Mesendoderm (in vitro differentiated cells): Measurements from ENCODE around the gene MAST4.

Experiments
- DNase-seq: peaks from one replicate; pipeline ENCODE4 v3.0.0; 2013
- H2AK5ac ChIP-seq: 2 replicates; pipeline ENCODE4 v1.6.1; 2013; ENCODE audit warnings: low read length, inconsistent platforms
- H2BK120ac ChIP-seq: 2 replicates; pipeline ENCODE4 v1.6.1; 2013; ENCODE audit warnings: low read depth, mild to moderate bottlenecking, low read length, moderate library complexity, mixed read lengths
- H2BK15ac ChIP-seq: replicated peaks from 2 replicates; pipeline ENCODE4 v1.6.1; 2013; ENCODE audit warnings: low read depth, mild to moderate bottlenecking, moderate library complexity
- H2BK5ac ChIP-seq: 2 replicates; pipeline ENCODE4 v1.6.1; 2013; ENCODE audit warnings: low read length, inconsistent platforms
- H3K18ac ChIP-seq: 2 replicates; pipeline ENCODE4 v1.6.1; 2013; ENCODE audit warnings: mild to moderate bottlenecking, low read length, mixed read lengths
- H3K23ac ChIP-seq: one replicate; pipeline ENCODE4 v1.6.1; 2013; ENCODE audit warnings: low read length
- H3K27ac ChIP-seq: 2 replicates; pipeline ENCODE4 v1.5.1; 2013; ENCODE audit warnings: low read depth, mild to moderate bottlenecking, inconsistent platforms, low read length, moderate library complexity
- H3K27me3 ChIP-seq: 2 replicates; pipeline ENCODE4 v1.6.1; 2013; ENCODE audit warnings: low read length, control low read depth, mild to moderate bottlenecking, inconsistent platforms; ENCODE audit not compliant: insufficient read depth, poor library complexity
- H3K36me3 ChIP-seq: 2 replicates; pipeline ENCODE4 v1.6.1; 2013; ENCODE audit warnings: low read length, inconsistent platforms; ENCODE audit not compliant: control insufficient read depth, insufficient read depth
- H3K4ac ChIP-seq: one replicate; pipeline ENCODE4 v1.6.1; 2013; ENCODE audit warnings: low read depth, mild to moderate bottlenecking, low read length, moderate library complexity
- H3K4me1 ChIP-seq: 2 replicates; pipeline ENCODE4 v1.6.1; 2013; ENCODE audit warnings: low read depth, low read length, inconsistent platforms; ENCODE audit not compliant: control insufficient read depth
- H3K4me2 ChIP-seq: 2 replicates; pipeline ENCODE4 v1.6.1; 2013; ENCODE audit warnings: low read length
- H3K4me3 ChIP-seq: 2 replicates; pipeline ENCODE4 v1.5.1; 2013; ENCODE audit warnings: mild to moderate bottlenecking, low read length
- H3K56ac ChIP-seq: one replicate; pipeline ENCODE4 v1.6.1; 2013; ENCODE audit warnings: low read length
- H3K79me1 ChIP-seq: 2 replicates; pipeline ENCODE4 v1.6.1; 2013; ENCODE audit warnings: low read length, inconsistent platforms
- H3K79me2 ChIP-seq: 2 replicates; pipeline ENCODE4 v1.6.1; 2013; ENCODE audit warnings: mild to moderate bottlenecking, low read length; ENCODE audit not compliant: control insufficient read depth, insufficient read depth
- H3K9ac ChIP-seq: 2 replicates; pipeline ENCODE4 v1.6.1; 2013; ENCODE audit warnings: low read length, inconsistent platforms
- H4K5ac ChIP-seq: one replicate; pipeline ENCODE4 v1.6.1; 2013; ENCODE audit warnings: low read length
- H4K8ac ChIP-seq: one replicate; pipeline ENCODE4 v1.6.1; 2013; ENCODE audit warnings: low read depth, mild to moderate bottlenecking, control low read depth, low read length, moderate library complexity
- WGBS: extraction: QIAGEN DNeasy Blood & Tissue Kit; methylation state at CpG from one replicate; pipeline ENCODE4 v1.1.7; 2013; ENCODE audit warnings: low lambda C conversion rate, missing lambda C conversion rate; ENCODE audit not compliant: insufficient coverage; ENCODE audit errors: extremely low coverage; 5-methylcytosine and 5-hydroxymethylcytosine counted together

The MAST4 gene

DNA sequence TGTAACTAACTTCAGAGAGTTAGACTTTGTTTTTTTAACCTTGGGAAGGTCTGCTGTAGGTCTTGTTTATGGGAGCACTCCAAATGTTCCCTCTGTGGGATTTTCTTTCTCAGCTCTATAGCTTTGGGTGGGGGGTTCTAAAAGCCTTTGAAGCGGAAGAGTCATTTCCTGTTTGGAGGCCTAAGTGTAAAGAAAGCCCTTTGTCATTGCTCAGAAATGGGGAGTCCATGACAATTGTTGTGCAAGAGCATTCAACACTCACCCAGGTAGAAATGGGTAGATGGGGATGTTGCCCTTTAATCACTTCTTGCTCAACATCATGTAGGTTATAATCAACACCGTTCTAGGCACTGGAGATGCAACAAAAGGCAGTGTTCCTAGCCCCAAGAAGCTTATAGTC lies 30.3 kb upstream of the MAST4 start:
- H3K79me1 ChIP-seq, result no peaks in the 10 kb centered on the region
- H3K18ac ChIP-seq, result no peak overlapping the region
- H4K5ac ChIP-seq, result no peak overlapping the region
- no peak overlapping the region for H2BK120ac ChIP-seq
- H3K79me2 ChIP-seq, result no peaks in the 10 kb centered on the region
- no peak overlapping the region for H3K9ac ChIP-seq
- H3K27ac ChIP-seq, result no peak overlapping the region
- H3K4me3 ChIP-seq, result no peak overlapping the region
- no peak overlapping the region for H3K4me2 ChIP-seq
- H3K27me3 ChIP-seq, result no peaks in the 10 kb centered on the region
- WGBS, result no CpG with 5 or more reads among the region's 2 CpGs
- no peak overlapping the region for H2AK5ac ChIP-seq
- no peak overlapping the region for H2BK15ac ChIP-seq
- no peaks in the 10 kb centered on the region for H3K36me3 ChIP-seq
- no peak overlapping the region for H3K56ac ChIP-seq
- peak; percentile 41 for DNase-seq
- no peak overlapping the region for H3K4ac ChIP-seq
- H2BK5ac ChIP-seq, result no peak overlapping the region
- H3K23ac ChIP-seq, result no peak overlapping the region
- no peak overlapping the region for H4K8ac ChIP-seq
- H3K4me1 ChIP-seq, result no peaks in the 10 kb centered on the region

DNA sequence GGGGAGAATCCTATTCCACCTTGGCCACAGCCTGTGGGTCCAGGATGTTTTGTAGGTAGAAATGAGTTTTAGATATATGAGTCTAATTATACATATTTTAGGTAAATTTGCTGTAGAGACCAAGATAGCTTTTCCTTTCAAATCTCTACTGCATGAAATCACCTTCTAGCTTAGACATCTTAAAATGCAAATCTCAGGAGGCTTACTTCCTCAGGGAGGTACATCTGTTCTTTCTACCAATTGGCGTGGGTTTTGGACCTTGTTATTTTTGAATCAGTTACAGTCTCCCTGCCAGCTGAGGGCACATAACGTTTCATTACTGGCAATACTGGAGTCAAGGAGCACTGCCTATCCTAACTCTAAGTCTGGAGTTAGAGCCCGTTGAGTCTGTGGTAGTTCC lies 28.7 kb upstream of the MAST4 start:
- no CpG with 5 or more reads among the region's 3 CpGs for WGBS
- Histone ChIP-seq H3K56ac (no peak overlapping the region), H2BK5ac (no peak overlapping the region), H2AK5ac (no peak overlapping the region), H2BK120ac (no peak overlapping the region), H3K79me1 (no peaks in the 10 kb centered on the region), H3K36me3 (no peaks in the 10 kb centered on the region), H3K4me1 (no peaks in the 10 kb centered on the region), H4K5ac (no peak overlapping the region), H3K23ac (no peak overlapping the region), H3K79me2 (no peaks in the 10 kb centered on the region), H3K4ac (no peak overlapping the region), H3K9ac (no peak overlapping the region), H3K27me3 (no peaks in the 10 kb centered on the region), H4K8ac (no peak overlapping the region), H3K27ac (no peak overlapping the region), H3K4me2 (no peak overlapping the region), H2BK15ac (no peak overlapping the region), H3K18ac (no peak overlapping the region), H3K4me3 (no peak overlapping the region)
- no peak for DNase-seq

DNA sequence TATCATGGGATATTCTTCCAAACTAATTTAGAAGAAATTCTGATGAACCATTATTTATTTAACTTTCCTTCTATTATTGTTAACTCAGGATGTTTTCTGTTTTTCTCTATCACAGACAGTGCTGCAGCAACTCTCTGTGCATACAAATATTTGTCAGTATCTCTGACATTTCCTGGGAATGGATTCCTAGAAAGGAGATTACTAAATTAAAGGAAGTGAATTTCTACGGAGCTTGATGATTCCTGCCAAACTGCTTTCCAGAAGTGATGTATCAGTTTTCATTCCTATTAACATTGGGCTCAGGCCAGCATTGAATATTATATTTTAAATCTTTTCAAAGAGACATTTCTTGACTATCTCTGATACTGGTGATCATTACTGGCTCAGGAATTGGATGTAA lies 26.0 kb upstream of the MAST4 start:
- Histone ChIP-seq H2AK5ac (no peak overlapping the region), H3K27me3 (no peaks in the 10 kb centered on the region), H3K27ac (no peak overlapping the region), H3K4ac (no peak overlapping the region), H3K4me2 (no peak overlapping the region), H3K4me3 (no peak overlapping the region), H4K5ac (no peak overlapping the region), H2BK120ac (no peak overlapping the region), H3K36me3 (no peaks in the 10 kb centered on the region), H3K9ac (no peak overlapping the region), H3K23ac (no peak overlapping the region), H3K79me1 (no peaks in the 10 kb centered on the region), H3K4me1 (no peaks in the 10 kb centered on the region), H3K79me2 (no peaks in the 10 kb centered on the region), H3K56ac (no peak overlapping the region), H2BK5ac (no peak overlapping the region), H3K18ac (no peak overlapping the region), H2BK15ac (no peak overlapping the region), H4K8ac (no peak overlapping the region)
- no peak for DNase-seq
- WGBS, result no CpG with 5 or more reads among the region's 1 CpG

DNA sequence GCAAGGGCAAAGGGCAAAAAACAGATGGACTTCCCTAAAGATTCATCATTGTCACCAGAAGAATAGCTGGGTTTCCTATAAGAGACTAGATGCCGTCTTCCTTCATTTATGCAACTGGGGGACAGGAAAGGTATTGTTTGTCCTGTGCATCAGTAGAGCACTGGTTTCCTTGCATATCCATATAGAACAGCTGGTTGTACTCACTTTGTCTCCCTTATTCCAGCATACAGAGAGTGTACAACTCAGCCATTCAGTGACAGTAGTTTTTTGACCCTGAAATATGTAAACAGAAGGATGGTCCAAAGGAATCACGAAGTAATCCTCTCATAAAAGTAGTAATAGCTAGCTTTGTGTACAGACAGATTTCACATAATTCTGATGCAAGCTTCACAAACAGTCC lies 22.5 kb upstream of the MAST4 start:
- no peak overlapping the region for H3K4me3 ChIP-seq
- no peak overlapping the region for H3K56ac ChIP-seq
- no peak overlapping the region for H3K23ac ChIP-seq
- H3K4ac ChIP-seq, result no peak overlapping the region
- H3K27ac ChIP-seq, result no peak overlapping the region
- no peak overlapping the region for H2BK15ac ChIP-seq
- no peaks in the 10 kb centered on the region for H3K27me3 ChIP-seq
- H3K9ac ChIP-seq, result no peak overlapping the region
- DNase-seq, result no peak
- no peaks in the 10 kb centered on the region for H3K79me2 ChIP-seq
- H4K5ac ChIP-seq, result no peak overlapping the region
- no peak overlapping the region for H2AK5ac ChIP-seq
- H3K4me2 ChIP-seq, result no peak overlapping the region
- no peak overlapping the region for H2BK120ac ChIP-seq
- H3K79me1 ChIP-seq, result no peaks in the 10 kb centered on the region
- H3K18ac ChIP-seq, result no peak overlapping the region
- H2BK5ac ChIP-seq, result no peak overlapping the region
- H4K8ac ChIP-seq, result no peak overlapping the region
- WGBS, result no CpG with 5 or more reads among the region's 2 CpGs
- H3K4me1 ChIP-seq, result no peaks in the 10 kb centered on the region
- H3K36me3 ChIP-seq, result no peaks in the 10 kb centered on the region

- Histone ChIP-seq H2AK5ac (no peak overlapping the region), H3K9ac (no peak overlapping the region), H3K4me3 (no peak overlapping the region), H3K79me1 (no peaks in the 10 kb centered on the region), H3K79me2 (no peaks in the 10 kb centered on the region), H2BK5ac (no peak overlapping the region), H3K36me3 (no peaks in the 10 kb centered on the region), H3K23ac (no peak overlapping the region), H4K8ac (no peak overlapping the region), H3K4me1 (no peaks in the 10 kb centered on the region), H3K4ac (no peak overlapping the region), H3K27ac (no peak overlapping the region), H3K18ac (no peak overlapping the region), H3K56ac (no peak overlapping the region), H2BK15ac (no peak overlapping the region), H3K4me2 (no peak overlapping the region), H2BK120ac (no peak overlapping the region), H3K27me3 (no peaks in the 10 kb centered on the region), H4K5ac (no peak overlapping the region)
- DNase-seq, result no peak
- WGBS, result no CpG with 5 or more reads among the region's 5 CpGs
Measured at GRCh38 chr5:66582499-66583165, 13.6 kb upstream of the MAST4 start.

- no peak overlapping the region for H4K8ac ChIP-seq
- H2BK5ac ChIP-seq, result no peak overlapping the region
- H2BK15ac ChIP-seq, result no peak overlapping the region
- H3K56ac ChIP-seq, result no peak overlapping the region
- H2BK120ac ChIP-seq, result no peak overlapping the region
- no peak overlapping the region for H3K27ac ChIP-seq
- no peaks in the 10 kb centered on the region for H3K27me3 ChIP-seq
- no peak overlapping the region for H3K4me3 ChIP-seq
- H2AK5ac ChIP-seq, result no peak overlapping the region
- no peaks in the 10 kb centered on the region for H3K36me3 ChIP-seq
- no peaks in the 10 kb centered on the region for H3K79me2 ChIP-seq
- no peaks in the 10 kb centered on the region for H3K4me1 ChIP-seq
- H4K5ac ChIP-seq, result no peak overlapping the region
- H3K23ac ChIP-seq, result no peak overlapping the region
- DNase-seq, result no peak
- no peaks in the 10 kb centered on the region for H3K79me1 ChIP-seq
- no peak overlapping the region for H3K4ac ChIP-seq
- H3K4me2 ChIP-seq, result no peak overlapping the region
- H3K9ac ChIP-seq, result no peak overlapping the region
- H3K18ac ChIP-seq, result no peak overlapping the region
Measured at GRCh38 chr5:66585291-66585690, 10.9 kb upstream of the MAST4 start.
